NB4 (cell line): ENCODE data around the gene CTSD.

Source experiments
- DNase-seq: peaks from one replicate; pipeline ENCODE4 v3.0.0; 2010; ENCODE audit warnings: low read depth
- H3K4me3 ChIP-seq: one replicate; pipeline ENCODE4 v1.5.1; 2011; ENCODE audit warnings: mild to moderate bottlenecking, low read depth, low read length, moderate library complexity
- CTCF ChIP-seq: IDR thresholded peaks from one replicate; pipeline ENCODE4 v1.5.1; 2012; ENCODE audit warnings: low read depth, low read length
- MAX ChIP-seq: IDR thresholded peaks from 2 replicates; pipeline ENCODE4 v1.6.1; 2011; ENCODE audit warnings: low read depth, low read length
- MYC ChIP-seq: IDR thresholded peaks from 2 replicates; pipeline ENCODE4 v1.6.1; 2011; ENCODE audit warnings: low read depth, low read length
- POLR2A ChIP-seq: IDR thresholded peaks from 2 replicates; pipeline ENCODE4 v1.6.1; 2011; ENCODE audit warnings: mild to moderate bottlenecking; ENCODE audit not compliant: insufficient read length; ENCODE audit errors: extremely low read depth

Gene CTSD

GRCh38 chr11:1746956-1747752, 16.6 kb downstream of the CTSD start:
- DNase-seq, result no peak
- H3K4me3 ChIP-seq, result no peak overlapping the region
- TF ChIP-seq MAX (no peak), MYC (no peak), POLR2A (no peak), CTCF (no peak)

GRCh38 chr11:1746511-1746931, 17.2 kb downstream of the CTSD start:
- TF ChIP-seq CTCF (no peak), POLR2A (no peak), MYC (no peak), MAX (no peak)
- H3K4me3 ChIP-seq, result no peak overlapping the region
- DNase-seq, result no peak

GRCh38 chr11:1745701-1746320, 17.9 kb downstream of the CTSD start:
- no peak for DNase-seq
- no peak overlapping the region for H3K4me3 ChIP-seq
- TF ChIP-seq CTCF (no peak), POLR2A (no peak), MYC (no peak), MAX (no peak)

GRCh38 chr11:1744891-1745700, 18.6 kb downstream of the CTSD start:
- no peak overlapping the region for H3K4me3 ChIP-seq
- TF ChIP-seq POLR2A (no peak), MYC (no peak), CTCF (no peak), MAX (no peak)
- DNase-seq, result no peak

- H3K4me3 ChIP-seq, result no peak overlapping the region
- TF ChIP-seq POLR2A (no peak), MAX (no peak), CTCF (no peak), MYC (no peak)
- no peak for DNase-seq
Measured at GRCh38 chr11:1744137-1744886, 19.4 kb downstream of the CTSD start.
